ENCODE data around the gene RCHY1.
"Not testable (repeated sequence)": the region's sequence is repeated elsewhere in the genome, so short reads cannot be mapped to it uniquely, and the experiment has no call there.

Gene RCHY1

GRCh38 chr4:75516144-75516543, 1.9 kb upstream of the RCHY1 start:
- no peak for DNase-seq (ENCODE audit: low spot score)

GRCh38 chr4:75514949-75515612, 878 bp upstream of the RCHY1 start:
- DNase-seq (ENCODE audit: low spot score) = peak; percentile 37

DNA sequence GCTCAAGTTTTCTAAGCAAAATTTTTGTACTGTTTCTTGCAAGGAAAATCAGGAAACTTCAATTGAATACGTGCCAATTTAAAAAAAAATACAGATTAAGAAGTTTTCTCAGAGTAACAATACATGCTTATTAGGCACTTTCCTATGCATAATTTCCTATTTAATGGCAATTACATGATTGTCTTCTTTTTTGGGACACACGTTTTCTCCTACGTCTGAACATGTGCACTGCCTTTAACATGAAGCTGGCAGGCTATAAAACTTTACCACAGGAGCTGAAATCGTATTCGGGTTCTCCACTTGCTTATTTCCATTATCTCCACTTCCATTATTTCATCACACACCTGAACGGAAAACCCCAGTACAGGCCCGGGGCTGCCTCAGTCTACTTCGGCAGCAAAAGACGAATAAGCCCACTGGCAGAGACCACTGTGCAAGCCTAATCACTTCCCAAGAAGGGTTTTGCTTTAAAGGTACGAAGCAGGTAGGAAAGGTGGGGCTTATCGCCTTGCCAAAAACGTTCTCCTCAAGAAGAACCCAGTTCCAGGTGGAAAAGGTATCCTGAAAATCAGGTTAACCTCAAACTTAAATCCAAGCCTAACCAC, 575 bp downstream of the RCHY1 start:
- peak; percentile 26 for DNase-seq (ENCODE audit: low spot score)

- peak; percentile 86 for DNase-seq (ENCODE audit: low spot score)
Measured at GRCh38 chr4:75512386-75513211, 1.6 kb downstream of the RCHY1 start.

DNA sequence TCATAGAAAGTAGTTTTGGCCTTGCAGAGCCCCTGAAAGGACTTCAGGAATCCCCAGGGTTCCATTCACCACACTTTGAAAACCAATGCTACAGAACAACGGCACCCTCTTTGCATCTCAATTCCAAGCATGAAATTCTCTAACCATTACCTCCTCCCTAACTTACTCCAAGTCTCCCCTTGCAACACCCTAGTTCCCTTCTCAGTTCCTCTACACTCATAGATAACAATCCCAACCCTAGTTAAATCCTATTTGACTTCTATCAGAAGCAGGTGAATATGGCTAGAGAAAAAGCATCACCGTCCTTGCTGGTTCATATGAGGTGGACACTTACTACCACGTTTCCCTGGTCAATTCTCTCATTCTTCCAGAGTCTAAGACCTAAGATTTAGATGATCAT, 2.4 kb downstream of the RCHY1 start:
- DNase-seq (ENCODE audit: low spot score) = no peak

- not testable (repeated sequence) for DNase-seq (ENCODE audit: low spot score)
Measured at GRCh38 chr4:75509592-75509991, 4.6 kb downstream of the RCHY1 start.

GRCh38 chr4:75505630-75506029, 8.6 kb downstream of the RCHY1 start:
- no peak for DNase-seq (ENCODE audit: low spot score)

DNA sequence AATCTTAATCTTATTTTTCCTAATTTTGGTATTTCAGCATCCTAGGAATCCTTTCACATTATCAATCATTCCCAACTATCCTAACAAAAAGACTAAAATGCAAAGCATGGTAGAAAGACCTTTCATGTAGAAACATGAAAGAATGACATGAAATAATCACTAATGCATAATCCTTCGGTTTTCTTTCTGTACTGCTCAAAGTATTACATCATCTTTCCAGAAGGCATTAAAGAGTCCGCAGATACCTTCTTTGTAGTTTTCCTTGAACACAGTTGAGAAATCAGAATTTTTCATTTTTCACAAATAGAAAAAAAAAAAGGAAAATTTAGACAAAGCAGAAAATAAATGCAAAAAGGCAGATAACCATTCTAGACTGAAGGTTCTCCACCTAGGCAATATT, 11.5 kb downstream of the RCHY1 start:
- DNase-seq (ENCODE audit: low spot score) = no peak

- no peak for DNase-seq (ENCODE audit: low spot score)
Measured at GRCh38 chr4:75499900-75500299, 14.3 kb downstream of the RCHY1 start.

- DNase-seq (ENCODE audit: low spot score) = no peak
Measured at GRCh38 chr4:75498041-75498440, 16.2 kb downstream of the RCHY1 start.

DNA sequence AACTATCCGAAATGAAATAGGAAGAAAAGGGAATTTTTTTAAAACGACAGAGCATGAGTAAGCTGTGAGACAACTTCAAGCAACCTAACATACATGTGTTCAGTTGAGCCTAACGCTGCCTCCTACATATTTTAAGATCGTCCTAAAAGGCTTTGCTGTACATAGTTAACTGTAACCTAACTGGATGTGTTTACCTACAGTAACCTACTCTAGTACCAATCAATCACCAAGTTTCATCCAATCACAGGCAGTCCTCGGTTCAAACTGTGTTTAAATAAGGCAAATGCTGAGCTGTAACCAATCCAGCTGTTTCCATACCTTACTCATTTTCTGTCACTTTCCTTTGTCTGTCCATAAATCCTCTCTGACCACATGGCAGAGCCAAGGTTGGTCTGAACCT, 17.1 kb downstream of the RCHY1 start:
- peak; percentile 40 for DNase-seq (ENCODE audit: low spot score)

- DNase-seq (ENCODE audit: low spot score) = no peak
Measured at GRCh38 chr4:75496406-75496805, 17.8 kb downstream of the RCHY1 start.

- no peak for DNase-seq (ENCODE audit: low spot score)
Measured at GRCh38 chr4:75495476-75495875, 18.7 kb downstream of the RCHY1 start.

- no peak for DNase-seq (ENCODE audit: low spot score)
Measured at GRCh38 chr4:75494563-75494962, 19.6 kb downstream of the RCHY1 start.

DNA sequence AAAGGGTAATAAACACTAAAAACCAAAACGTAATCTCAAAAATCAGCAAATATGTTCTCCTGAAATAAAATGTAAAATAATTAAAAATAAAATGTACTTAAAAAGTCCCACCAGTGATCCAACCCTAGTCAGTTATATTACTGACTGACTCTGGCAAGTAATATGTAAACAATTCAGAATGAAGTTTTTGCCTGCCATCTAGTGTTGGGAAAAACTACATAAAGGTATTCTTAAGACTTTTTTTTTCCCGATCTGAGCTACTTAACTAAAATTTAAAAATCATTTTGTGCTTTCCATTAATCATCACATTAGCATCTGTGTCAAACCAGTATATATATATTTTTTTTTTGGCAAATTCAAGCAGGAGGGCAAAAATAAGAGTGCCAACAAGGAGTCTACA, 24.0 kb downstream of the RCHY1 start:
- peak; percentile 47 for DNase-seq (ENCODE audit: low spot score)

DNA sequence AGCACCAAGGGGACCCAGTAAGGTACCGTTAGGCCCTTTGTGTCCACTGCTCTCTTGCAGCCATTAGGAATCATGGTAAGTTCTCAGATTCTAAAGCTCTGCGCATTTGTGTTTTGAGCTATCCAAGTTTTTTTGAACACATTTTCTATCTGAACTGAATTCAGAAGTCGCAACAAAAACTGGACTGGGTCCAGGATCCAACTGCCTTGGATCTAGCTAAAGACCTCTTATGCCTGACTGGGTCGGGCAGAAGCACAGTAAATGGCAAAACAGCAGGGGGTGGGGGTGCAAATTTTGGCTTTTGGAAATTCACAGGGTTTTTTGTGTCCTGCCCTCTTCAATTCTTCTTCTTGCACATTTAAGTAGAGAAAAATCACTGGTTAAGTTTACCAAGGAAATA, 30.0 kb downstream of the RCHY1 start:
- DNase-seq (ENCODE audit: low spot score) = no peak

- DNase-seq (ENCODE audit: low spot score) = no peak
Measured at GRCh38 chr4:75477201-75477600, 37.0 kb downstream of the RCHY1 start.

DNA sequence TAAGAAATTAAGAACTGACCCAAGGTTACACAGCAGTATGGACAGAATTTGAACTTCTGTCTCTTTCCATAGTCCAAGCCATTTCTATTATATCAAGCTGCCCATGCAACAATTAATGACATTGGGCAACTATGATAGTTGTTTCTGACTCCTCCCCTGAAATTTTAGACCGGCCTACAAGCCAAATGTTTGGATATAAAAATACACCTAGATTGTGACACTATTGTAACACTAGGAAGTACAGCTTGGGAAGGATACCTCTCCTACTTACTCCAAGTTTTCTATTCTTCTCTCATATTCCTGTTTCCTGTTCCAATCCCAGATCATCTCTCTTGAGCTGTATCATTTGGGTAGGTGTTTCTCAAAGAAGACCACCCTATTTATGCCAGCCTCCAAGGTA, 43.5 kb downstream of the RCHY1 start:
- no peak for DNase-seq (ENCODE audit: low spot score)

- no peak for DNase-seq (ENCODE audit: low spot score)
Measured at GRCh38 chr4:75469896-75470295, 44.3 kb downstream of the RCHY1 start.

DNA sequence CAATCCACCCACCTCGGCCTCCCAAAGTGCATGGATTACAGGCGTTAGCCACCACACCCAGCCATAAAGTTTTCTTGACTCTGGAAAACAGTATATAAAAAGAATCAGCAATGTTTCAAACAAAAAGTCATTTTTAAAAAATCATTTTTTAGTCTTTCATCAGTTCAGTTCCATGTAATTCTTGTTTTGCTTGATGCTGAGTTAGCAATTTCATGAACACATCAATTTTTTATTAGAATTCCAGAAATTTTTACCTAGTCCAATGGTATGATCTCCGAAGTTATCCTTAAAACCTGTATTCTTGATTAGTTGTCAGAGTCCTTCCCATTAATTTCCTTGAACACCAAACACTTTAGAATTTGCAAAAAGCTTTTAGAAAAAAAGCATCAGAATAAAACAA, 56.8 kb downstream of the RCHY1 start:
- no peak for DNase-seq (ENCODE audit: low spot score)

GRCh38 chr4:75434105-75434504, 80.1 kb downstream of the RCHY1 start:
- DNase-seq (ENCODE audit: low spot score) = no peak

- DNase-seq (ENCODE audit: low spot score) = peak; percentile 46
Measured at GRCh38 chr4:75432683-75433082, 81.5 kb downstream of the RCHY1 start.

GRCh38 chr4:75429208-75429607, 85.0 kb downstream of the RCHY1 start:
- DNase-seq (ENCODE audit: low spot score) = no peak
